Hepatocyte (in vitro differentiated cells): ENCODE data around the gene GRHPR. TPM values are rescaled to one million over a fixed set of nuclear protein-coding genes. Genes with fewer than 3 reads are reported as not detected.
A peak's percentile ranks its signal among the peaks of the same experiment; 100 is the strongest.

ENCODE experiments used
- DNase-seq: peaks from one replicate; pipeline ENCODE4 v3.0.0-alpha.2; 2016; ENCODE audit warnings: low spot score
- H2AFZ ChIP-seq: fragments of 200-600 bp; sonication (generic); 2 replicates; pipeline ENCODE4 v1.6.0; 2016; ENCODE audit warnings: antibody characterized with exemption, mild to moderate bottlenecking
- H3K27ac ChIP-seq: fragments of 200-600 bp; sonication (generic); 2 replicates; pipeline ENCODE4 v1.5.1; 2016; ENCODE audit warnings: mild to moderate bottlenecking
- H3K27me3 ChIP-seq: fragments of 200-600 bp; sonication (generic); 2 replicates; pipeline ENCODE4 v1.6.1; 2016
- H3K36me3 ChIP-seq: fragments of 200-600 bp; sonication (generic); replicated peaks from 2 replicates; pipeline ENCODE4 v1.5.1; 2016; ENCODE audit warnings: low read depth; ENCODE audit not compliant: insufficient read depth
- H3K4me1 ChIP-seq: fragments of 200-600 bp; sonication (generic); 2 replicates; pipeline ENCODE4 v1.5.1; 2016; ENCODE audit warnings: mild to moderate bottlenecking, moderate library complexity; ENCODE audit not compliant: insufficient read depth
- H3K4me2 ChIP-seq: fragments of 200-600 bp; sonication (generic); 2 replicates; pipeline ENCODE4 v1.6.0; 2016
- H3K4me3 ChIP-seq: fragments of 200-600 bp; sonication (generic); 2 replicates; pipeline ENCODE4 v1.5.1; 2016; ENCODE audit warnings: mild to moderate bottlenecking
- H3K79me2 ChIP-seq: fragments of 200-600 bp; sonication (generic); 2 replicates; pipeline ENCODE4 v1.6.0; 2017; ENCODE audit warnings: mild to moderate bottlenecking
- H3K9me2 ChIP-seq: fragments of 200-600 bp; sonication (generic); replicated peaks from 2 replicates; pipeline ENCODE4 v1.6.0; 2017; ENCODE audit warnings: mild to moderate bottlenecking; ENCODE audit not compliant: insufficient read depth
- H3K9me3 ChIP-seq: fragments of 200-600 bp; sonication (generic); 2 replicates; pipeline ENCODE4 v1.5.1; 2016; ENCODE audit warnings: low read depth, mild to moderate bottlenecking
- H4K20me1 ChIP-seq: fragments of 200-600 bp; sonication (generic); 2 replicates; pipeline ENCODE4 v1.6.0; 2016; ENCODE audit warnings: mild to moderate bottlenecking; ENCODE audit not compliant: insufficient read depth, poor library complexity, severe bottlenecking
- CTCF ChIP-seq: fragments of 200-600 bp; sonication (generic); IDR thresholded peaks from 2 replicates; pipeline ENCODE4 v1.5.1; 2016; ENCODE audit warnings: antibody characterized with exemption, mild to moderate bottlenecking; ENCODE audit not compliant: poor library complexity
- EZH2 ChIP-seq: fragments of 200-600 bp; sonication (generic); IDR thresholded peaks from 2 replicates; pipeline ENCODE4 v1.6.1; 2016; ENCODE audit warnings: antibody characterized with exemption, mild to moderate bottlenecking, borderline replicate concordance
- EZH2phosphoT487 ChIP-seq: fragments of 200-600 bp; sonication (generic); IDR thresholded peaks from one replicate; pipeline ENCODE4 v1.6.1; 2018; ENCODE audit warnings: antibody characterized with exemption, mild to moderate bottlenecking, low read depth, moderate library complexity; ENCODE audit not compliant: unreplicated experiment, severe bottlenecking
- WGBS: methylation state at CpG from one replicate; pipeline ENCODE4 v1.1.6; 2016; ENCODE audit warnings: low lambda C conversion rate; ENCODE audit errors: missing lambda C conversion rate; 5-methylcytosine and 5-hydroxymethylcytosine counted together
- polyA plus RNA-seq: library from polyadenylated mRNA; unstranded; fragments of >200 nt; fragmentation: Nextera tagmentation; extraction: Ambion mirVana; gene quantifications from 2 replicates; pipeline ENCODE4 v1.2.1, GENCODE V29; 2016
- total RNA-seq: library from RNA; depleted of rRNA; stranded (reverse); fragments of >200 nt; gene quantifications from 2 replicates; pipeline ENCODE4 v1.2.3, GENCODE V29; 2014

GRHPR gene
- total and polyA plus RNA-seq, 2 experiments from 2014 or later = 137 to 168 TPM

DNA sequence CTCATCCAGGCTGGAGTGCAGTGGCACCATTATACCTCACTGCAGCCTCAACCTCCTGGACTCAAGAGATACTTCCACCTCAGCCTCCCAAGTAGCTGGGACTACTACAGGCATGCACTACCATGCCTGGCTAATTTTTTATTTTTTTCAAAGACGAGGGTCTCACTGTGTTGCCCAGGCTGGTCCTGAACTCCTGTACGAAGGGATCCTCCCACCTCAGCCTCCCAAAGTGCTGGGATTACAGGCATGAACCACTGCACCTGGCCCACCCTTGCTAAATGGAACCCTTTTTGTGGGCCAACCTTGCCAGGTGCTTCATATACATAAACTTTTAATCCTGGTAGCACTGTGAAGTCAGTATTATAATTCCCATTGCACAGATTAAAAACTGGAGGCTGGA lies 1.0 kb downstream of the GRHPR start:
- peaks cover 33% of the 10 kb centered on the region for H3K79me2 ChIP-seq
- peak overlapping the region; percentile 92 for H3K27ac ChIP-seq
- WGBS = 81% methylated on average over 2 of the region's 2 CpGs
- H3K4me2 ChIP-seq = peak overlapping the region; percentile 92
- no peaks in the 10 kb centered on the region for H3K9me2 ChIP-seq
- H3K27me3 ChIP-seq = no peaks in the 10 kb centered on the region
- no peak for TF ChIP-seq CTCF
- TF ChIP-seq EZH2 = no peak
- peaks cover 11% of the 10 kb centered on the region for H4K20me1 ChIP-seq
- H3K4me3 ChIP-seq = peak overlapping the region; percentile 95
- H3K9me3 ChIP-seq = no peaks in the 10 kb centered on the region
- H2AFZ ChIP-seq = no peak overlapping the region
- DNase-seq = no peak
- H3K4me1 ChIP-seq = peaks cover 23% of the 10 kb centered on the region
- no peaks in the 10 kb centered on the region for H3K36me3 ChIP-seq

GRCh38 chr9:37424204-37424685 lies 1.7 kb downstream of the GRHPR start:
- no peak overlapping the region for H2AFZ ChIP-seq

GRCh38 chr9:37424686-37425297 lies 2.3 kb downstream of the GRHPR start:
- WGBS = 90% methylated on average over 18 of the region's 18 CpGs
- TF ChIP-seq EZH2 = no peak
- no peak for TF ChIP-seq EZH2phosphoT487
- TF ChIP-seq CTCF = no peak
- Histone ChIP-seq H2AFZ (no peak overlapping the region), H3K79me2 (peaks cover 33% of the 10 kb centered on the region), H3K27ac (no peak overlapping the region), H3K36me3 (no peaks in the 10 kb centered on the region), H3K9me3 (no peaks in the 10 kb centered on the region), H3K9me2 (no peaks in the 10 kb centered on the region), H3K27me3 (no peaks in the 10 kb centered on the region), H4K20me1 (peaks cover 11% of the 10 kb centered on the region), H3K4me1 (peaks cover 23% of the 10 kb centered on the region), H3K4me3 (no peak overlapping the region), H3K4me2 (peak overlapping the region; percentile 92)
- DNase-seq = no peak

More at GRCh38 chr9:37424204-37424685, 1.7 kb downstream of the GRHPR start:
- Histone ChIP-seq H3K27ac (no peak overlapping the region), H3K36me3 (no peaks in the 10 kb centered on the region), H3K9me3 (no peaks in the 10 kb centered on the region), H3K4me2 (peak overlapping the region; percentile 92), H3K9me2 (no peaks in the 10 kb centered on the region), H3K27me3 (no peaks in the 10 kb centered on the region), H4K20me1 (peaks cover 11% of the 10 kb centered on the region), H3K79me2 (peaks cover 33% of the 10 kb centered on the region), H3K4me3 (no peak overlapping the region), H3K4me1 (peaks cover 23% of the 10 kb centered on the region)
- no peak for TF ChIP-seq CTCF
- no peak for TF ChIP-seq EZH2phosphoT487
- no peak for TF ChIP-seq EZH2
- 75% methylated on average over 8 of the region's 8 CpGs for WGBS
- no peak for DNase-seq
